Activated T-helper 9 cell treated with anti-CD3 and anti-CD28 coated beads, Interleukin-2, amount 50 U/mL, for 16 hours (primary cell): Measurements from ENCODE around the gene ARMCX1.
"Not testable (repeated sequence)": the region's sequence is repeated elsewhere in the genome, so short reads cannot be mapped to it uniquely, and the experiment has no call there.

Experiments used
- DNase-seq: peaks from one replicate; pipeline ENCODE4 v3.0.0-alpha.2; 2020; ENCODE audit warnings: low read depth

Gene ARMCX1

GRCh38 chrX:101550362-101550750, at the start of gene ARMCX1:
ARMCX1 (plus strand) TSS chrX:101550547; CDS start chrX:101552931, 2,384 bp downstream.
- no peak for DNase-seq

- not testable (repeated sequence) for DNase-seq
Observed at GRCh38 chrX:101502929-101503328, 47.4 kb upstream of the ARMCX1 start.

GRCh38 chrX:101507372-101507771, 43.0 kb upstream of the ARMCX1 start:
- DNase-seq, result no peak

GRCh38 chrX:101507986-101508385, 42.4 kb upstream of the ARMCX1 start:
- no peak for DNase-seq

GRCh38 chrX:101530944-101531343, 19.4 kb upstream of the ARMCX1 start:
- no peak for DNase-seq

GRCh38 chrX:101539116-101539515, 11.2 kb upstream of the ARMCX1 start:
- DNase-seq, result no peak

- DNase-seq, result no peak
Observed at GRCh38 chrX:101550751-101551379, 518 bp downstream of the ARMCX1 start.

GRCh38 chrX:101551380-101551767, 1.0 kb downstream of the ARMCX1 start:
- DNase-seq, result no peak

- no peak for DNase-seq
Observed at GRCh38 chrX:101552714-101553113, 2.4 kb downstream of the ARMCX1 start.

GRCh38 chrX:101564651-101565050, 14.3 kb downstream of the ARMCX1 start:
- DNase-seq, result no peak

- no peak for DNase-seq
Observed at GRCh38 chrX:101595739-101596419, 45.5 kb downstream of the ARMCX1 start.

GRCh38 chrX:101599592-101599991, 49.2 kb downstream of the ARMCX1 start:
- not testable (repeated sequence) for DNase-seq

- no peak for DNase-seq
Observed at GRCh38 chrX:101602077-101602476, 51.7 kb downstream of the ARMCX1 start.
